ENCODE measurements around the gene PI4K2B. TPM values are rescaled to one million over a fixed set of nuclear protein-coding genes. Genes with fewer than 3 reads are reported as not detected.
A peak's percentile ranks its signal among the peaks of the same experiment; 100 is the strongest.

Gene PI4K2B
- total RNA-seq, 1 experiment from 2014 or later, result 19.3 TPM

DNA sequence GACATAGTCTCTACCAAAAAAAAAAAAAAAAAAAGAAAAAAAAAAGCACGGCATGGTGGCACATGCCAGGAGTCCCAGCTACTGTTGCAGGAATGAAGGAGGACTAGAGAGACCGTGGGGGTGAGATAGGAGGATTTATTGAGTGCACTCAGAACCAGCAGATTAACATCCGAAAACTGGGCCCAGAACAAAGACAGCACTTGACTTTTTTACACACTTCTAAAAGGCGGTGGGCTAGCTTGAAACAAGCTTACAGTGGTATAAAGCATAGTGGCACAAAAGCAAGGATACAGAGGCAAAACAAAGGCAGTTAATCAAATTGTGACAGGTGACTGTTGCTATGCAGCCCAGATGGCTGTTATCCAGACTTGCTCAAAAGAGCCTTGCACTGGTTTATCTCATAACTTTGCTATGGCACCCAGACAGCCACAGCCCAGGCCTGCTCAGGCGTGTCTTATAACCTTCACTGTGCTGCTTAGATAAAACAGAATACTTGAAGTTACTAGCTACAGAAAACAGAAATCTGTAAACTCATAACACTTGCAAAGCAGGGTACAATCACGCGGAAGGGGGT lies 9.9 kb upstream of the PI4K2B start:
- DNase-seq (ENCODE audit: low read depth, low spot score) (peak; percentile 57), ATAC-seq (no peak)
- Histone ChIP-seq H3K27me3 (ENCODE audit: insufficient read depth, low read length) (no peaks in the 10 kb centered on the region), H3K9ac (ENCODE audit: low read length) (no peak overlapping the region), H3K4me2 (ENCODE audit: low read length) (no peak overlapping the region), H3K4me1 (ENCODE audit: control insufficient read depth in 1 of 2, insufficient read depth in 2 of 2, low read length in 2 of 2) (no peaks in the 10 kb centered on the region), H3K4me3 (replicated peaks in 1 of 2; ENCODE audit: low read depth in 1 of 2, low read length in 2 of 2) (no peak overlapping the region), H3K9me2 (ENCODE audit: insufficient read depth) (no peaks in the 10 kb centered on the region), H4K20me1 (ENCODE audit: insufficient read depth) (no peaks in the 10 kb centered on the region), H3K36me3 (ENCODE audit: control insufficient read depth in 1 of 2, insufficient read depth in 2 of 2, low read length in 2 of 2) (no peaks in the 10 kb centered on the region), H3K9me3 (ENCODE audit: control insufficient read depth in 1 of 2, insufficient read depth in 1 of 2, low read depth in 1 of 2, low read length in 2 of 2) (peaks cover 8 to 34% of the 10 kb centered on the region in 2 experiments; a peak in 3 of 4 replicates), H3K79me2 (ENCODE audit: insufficient read depth, low read length) (no peaks in the 10 kb centered on the region), H3K27ac (ENCODE audit: low read depth, low read length) (no peak overlapping the region), H2AFZ (ENCODE audit: low read depth, low read length, poor library complexity, severe bottlenecking) (no peak overlapping the region)
- intact Hi-C loops (cut with micrococcal nuclease), result no loop called here
- POLR2A ChIA-PET, result no interaction called here
- RAD21 ChIA-PET (ENCODE audit: low non-redundant PET in 1 of 2, low total read pairs in 2 of 2, uncharacterized antibody in 2 of 2, unreplicated experiment in 2 of 2), result no interaction called here
- BruUV-seq (replicated peaks), result no TSS peak
- TF ChIP-seq CEBPB (IDR thresholded peaks at IDR 0.05; ENCODE audit: low read depth), result no peak
- TF ChIP-seq POLR2A (IDR thresholded peaks at IDR 0.05; ENCODE audit: borderline replicate concordance, extremely low read depth, insufficient read depth, insufficient read length), result no peak
- TF ChIP-seq EGR1 (IDR thresholded peaks at IDR 0.05; ENCODE audit: low read depth), result no peak
- TF ChIP-seq YY1 (IDR thresholded peaks at IDR 0.05; ENCODE audit: extremely low read depth, insufficient replicate concordance, low read depth, low read length), result peak; percentile 75
- TF ChIP-seq ZNF274 (IDR thresholded peaks at IDR 0.05; ENCODE audit: low read depth, low read length), result no peak
- peak; percentile 99 for TF ChIP-seq CBX3 (IDR thresholded peaks at IDR 0.05; ENCODE audit: low read depth)
- TF ChIP-seq EZH2 (IDR thresholded peaks at IDR 0.05), result no peak
- TF ChIP-seq, protein P1, sequence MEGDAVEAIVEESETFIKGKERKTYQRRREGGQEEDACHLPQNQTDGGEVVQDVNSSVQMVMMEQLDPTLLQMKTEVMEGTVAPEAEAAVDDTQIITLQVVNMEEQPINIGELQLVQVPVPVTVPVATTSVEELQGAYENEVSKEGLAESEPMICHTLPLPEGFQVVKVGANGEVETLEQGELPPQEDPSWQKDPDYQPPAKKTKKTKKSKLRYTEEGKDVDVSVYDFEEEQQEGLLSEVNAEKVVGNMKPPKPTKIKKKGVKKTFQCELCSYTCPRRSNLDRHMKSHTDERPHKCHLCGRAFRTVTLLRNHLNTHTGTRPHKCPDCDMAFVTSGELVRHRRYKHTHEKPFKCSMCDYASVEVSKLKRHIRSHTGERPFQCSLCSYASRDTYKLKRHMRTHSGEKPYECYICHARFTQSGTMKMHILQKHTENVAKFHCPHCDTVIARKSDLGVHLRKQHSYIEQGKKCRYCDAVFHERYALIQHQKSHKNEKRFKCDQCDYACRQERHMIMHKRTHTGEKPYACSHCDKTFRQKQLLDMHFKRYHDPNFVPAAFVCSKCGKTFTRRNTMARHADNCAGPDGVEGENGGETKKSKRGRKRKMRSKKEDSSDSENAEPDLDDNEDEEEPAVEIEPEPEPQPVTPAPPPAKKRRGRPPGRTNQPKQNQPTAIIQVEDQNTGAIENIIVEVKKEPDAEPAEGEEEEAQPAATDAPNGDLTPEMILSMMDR (IDR thresholded peaks at IDR 0.05 in 2 of 3, conservative IDR thresholded peaks at IDR 0.05 in 1 of 3; ENCODE audit: borderline replicate concordance in 1 of 3, insufficient read depth in 1 of 3, low read depth in 2 of 3, low read length in 2 of 3), result no peak
- TF ChIP-seq, protein P2, sequence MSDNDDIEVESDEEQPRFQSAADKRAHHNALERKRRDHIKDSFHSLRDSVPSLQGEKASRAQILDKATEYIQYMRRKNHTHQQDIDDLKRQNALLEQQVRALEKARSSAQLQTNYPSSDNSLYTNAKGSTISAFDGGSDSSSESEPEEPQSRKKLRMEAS (IDR thresholded peaks at IDR 0.05), result 0 out of 2 replicates have a peak, but pooled peaks have one; percentile 6
- no peak for TF ChIP-seq POLR2AphosphoS5 (IDR thresholded peaks at IDR 0.05; ENCODE audit: low read depth, low read length)
- TF ChIP-seq, protein P3, sequence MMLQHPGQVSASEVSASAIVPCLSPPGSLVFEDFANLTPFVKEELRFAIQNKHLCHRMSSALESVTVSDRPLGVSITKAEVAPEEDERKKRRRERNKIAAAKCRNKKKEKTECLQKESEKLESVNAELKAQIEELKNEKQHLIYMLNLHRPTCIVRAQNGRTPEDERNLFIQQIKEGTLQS (IDR thresholded peaks at IDR 0.05), result no peak
- TF ChIP-seq, protein P4, sequence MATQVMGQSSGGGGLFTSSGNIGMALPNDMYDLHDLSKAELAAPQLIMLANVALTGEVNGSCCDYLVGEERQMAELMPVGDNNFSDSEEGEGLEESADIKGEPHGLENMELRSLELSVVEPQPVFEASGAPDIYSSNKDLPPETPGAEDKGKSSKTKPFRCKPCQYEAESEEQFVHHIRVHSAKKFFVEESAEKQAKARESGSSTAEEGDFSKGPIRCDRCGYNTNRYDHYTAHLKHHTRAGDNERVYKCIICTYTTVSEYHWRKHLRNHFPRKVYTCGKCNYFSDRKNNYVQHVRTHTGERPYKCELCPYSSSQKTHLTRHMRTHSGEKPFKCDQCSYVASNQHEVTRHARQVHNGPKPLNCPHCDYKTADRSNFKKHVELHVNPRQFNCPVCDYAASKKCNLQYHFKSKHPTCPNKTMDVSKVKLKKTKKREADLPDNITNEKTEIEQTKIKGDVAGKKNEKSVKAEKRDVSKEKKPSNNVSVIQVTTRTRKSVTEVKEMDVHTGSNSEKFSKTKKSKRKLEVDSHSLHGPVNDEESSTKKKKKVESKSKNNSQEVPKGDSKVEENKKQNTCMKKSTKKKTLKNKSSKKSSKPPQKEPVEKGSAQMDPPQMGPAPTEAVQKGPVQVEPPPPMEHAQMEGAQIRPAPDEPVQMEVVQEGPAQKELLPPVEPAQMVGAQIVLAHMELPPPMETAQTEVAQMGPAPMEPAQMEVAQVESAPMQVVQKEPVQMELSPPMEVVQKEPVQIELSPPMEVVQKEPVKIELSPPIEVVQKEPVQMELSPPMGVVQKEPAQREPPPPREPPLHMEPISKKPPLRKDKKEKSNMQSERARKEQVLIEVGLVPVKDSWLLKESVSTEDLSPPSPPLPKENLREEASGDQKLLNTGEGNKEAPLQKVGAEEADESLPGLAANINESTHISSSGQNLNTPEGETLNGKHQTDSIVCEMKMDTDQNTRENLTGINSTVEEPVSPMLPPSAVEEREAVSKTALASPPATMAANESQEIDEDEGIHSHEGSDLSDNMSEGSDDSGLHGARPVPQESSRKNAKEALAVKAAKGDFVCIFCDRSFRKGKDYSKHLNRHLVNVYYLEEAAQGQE (IDR thresholded peaks at IDR 0.05; ENCODE audit: low read depth), result no peak
- TF ChIP-seq ELF1 (IDR thresholded peaks at IDR 0.05; ENCODE audit: borderline replicate concordance, low read depth), result no peak
- no peak for TF ChIP-seq EZH2phosphoT487 (IDR thresholded peaks at IDR 0.05; ENCODE audit: borderline replicate concordance)
- no peak for TF ChIP-seq SRF (IDR thresholded peaks at IDR 0.05; ENCODE audit: low read depth)
- no peak for TF ChIP-seq ZFX (IDR thresholded peaks at IDR 0.05)
- TF ChIP-seq, protein P5, sequence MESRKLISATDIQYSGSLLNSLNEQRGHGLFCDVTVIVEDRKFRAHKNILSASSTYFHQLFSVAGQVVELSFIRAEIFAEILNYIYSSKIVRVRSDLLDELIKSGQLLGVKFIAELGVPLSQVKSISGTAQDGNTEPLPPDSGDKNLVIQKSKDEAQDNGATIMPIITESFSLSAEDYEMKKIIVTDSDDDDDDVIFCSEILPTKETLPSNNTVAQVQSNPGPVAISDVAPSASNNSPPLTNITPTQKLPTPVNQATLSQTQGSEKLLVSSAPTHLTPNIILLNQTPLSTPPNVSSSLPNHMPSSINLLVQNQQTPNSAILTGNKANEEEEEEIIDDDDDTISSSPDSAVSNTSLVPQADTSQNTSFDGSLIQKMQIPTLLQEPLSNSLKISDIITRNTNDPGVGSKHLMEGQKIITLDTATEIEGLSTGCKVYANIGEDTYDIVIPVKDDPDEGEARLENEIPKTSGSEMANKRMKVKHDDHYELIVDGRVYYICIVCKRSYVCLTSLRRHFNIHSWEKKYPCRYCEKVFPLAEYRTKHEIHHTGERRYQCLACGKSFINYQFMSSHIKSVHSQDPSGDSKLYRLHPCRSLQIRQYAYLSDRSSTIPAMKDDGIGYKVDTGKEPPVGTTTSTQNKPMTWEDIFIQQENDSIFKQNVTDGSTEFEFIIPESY (IDR thresholded peaks at IDR 0.05; ENCODE audit: extremely low read depth, insufficient replicate concordance, low read length), result no peak
- CTCF ChIA-PET, result no interaction called here
